MM.1S (cell line): Measurements from ENCODE around the gene VTA1.

Experiments
- DNase-seq: peaks from one replicate; pipeline ENCODE4 v3.0.0-alpha.2; 2015
- H2AFZ ChIP-seq: fragments of 300-600 bp; sonication (generic); 2 replicates; pipeline ENCODE4 v1.6.0; 2016; ENCODE audit warnings: antibody characterized with exemption, low read length
- H3F3A ChIP-seq: fragments of 300-600 bp; sonication (generic); 2 replicates; pipeline ENCODE4 v1.6.1; 2016; ENCODE audit warnings: mild to moderate bottlenecking, antibody characterized with exemption, low read length, moderate library complexity, mixed read lengths; ENCODE audit not compliant: insufficient read depth
- H3K27ac ChIP-seq: fragments of 300-600 bp; sonication (generic); 2 replicates; pipeline ENCODE4 v1.5.1; 2016; ENCODE audit warnings: mild to moderate bottlenecking, low read length
- H3K27me3 ChIP-seq: fragments of 300-600 bp; sonication (generic); replicated peaks from 2 replicates; pipeline ENCODE4 v1.6.0; 2016; ENCODE audit warnings: low read length; ENCODE audit not compliant: insufficient read depth
- H3K36me3 ChIP-seq: fragments of 300-600 bp; sonication (generic); replicated peaks from 2 replicates; pipeline ENCODE4 v1.6.1; 2016; ENCODE audit warnings: mild to moderate bottlenecking, low read length, mixed read lengths; ENCODE audit not compliant: insufficient read depth
- H3K4me1 ChIP-seq: fragments of 300-600 bp; sonication (generic); 2 replicates; pipeline ENCODE4 v1.6.1; 2016; ENCODE audit warnings: low read length, mixed read lengths
- H3K4me2 ChIP-seq: fragments of 300-600 bp; sonication (generic); 2 replicates; pipeline ENCODE4 v1.6.0; 2016; ENCODE audit warnings: low read depth, low read length
- H3K4me3 ChIP-seq: fragments of 300-600 bp; sonication (generic); 2 replicates; pipeline ENCODE4 v1.5.1; 2016; ENCODE audit warnings: low read length, mixed read lengths
- H3K79me2 ChIP-seq: fragments of 300-600 bp; sonication (generic); 2 replicates; pipeline ENCODE4 v1.6.1; 2016; ENCODE audit warnings: mixed run types, low read length, mixed read lengths
- H3K9ac ChIP-seq: fragments of 300-600 bp; sonication (generic); 2 replicates; pipeline ENCODE4 v1.6.1; 2016; ENCODE audit warnings: low read length, mixed read lengths
- H3K9me2 ChIP-seq: fragments of 300-600 bp; sonication (generic); replicated peaks from 2 replicates; pipeline ENCODE4 v1.6.1; 2016; ENCODE audit warnings: mild to moderate bottlenecking, low read length, mixed read lengths; ENCODE audit not compliant: insufficient read depth
- H3K9me3 ChIP-seq: fragments of 300-600 bp; sonication (generic); replicated peaks from 2 replicates; pipeline ENCODE4 v1.6.1; 2016; ENCODE audit warnings: mild to moderate bottlenecking, low read length, mixed read lengths; ENCODE audit not compliant: insufficient read depth
- H4K20me1 ChIP-seq: fragments of 300-600 bp; sonication (generic); 2 replicates; pipeline ENCODE4 v1.6.1; 2016; ENCODE audit warnings: mild to moderate bottlenecking, low read length, moderate library complexity, mixed read lengths; ENCODE audit not compliant: insufficient read depth
- EZH2 ChIP-seq: fragments of 300-600 bp; sonication (generic); optimal IDR thresholded peaks from 2 replicates; pipeline ENCODE3; 2017; ENCODE audit warnings: low read depth, mild to moderate bottlenecking, antibody characterized with exemption, low read length, mixed read lengths
- EZH2phosphoT487 ChIP-seq: fragments of 300-600 bp; sonication (generic); IDR thresholded peaks from 2 replicates; pipeline ENCODE4 v1.6.1; 2018; ENCODE audit warnings: antibody characterized with exemption, low read length
- TF ChIP-seq, protein P1 (sequence below): fragments of 300-600 bp; sonication (generic); IDR thresholded peaks from 2 replicates; pipeline ENCODE4 v1.5.1; 2016; ENCODE audit warnings: antibody characterized with exemption, low read length, mixed read lengths

Gene VTA1

DNA sequence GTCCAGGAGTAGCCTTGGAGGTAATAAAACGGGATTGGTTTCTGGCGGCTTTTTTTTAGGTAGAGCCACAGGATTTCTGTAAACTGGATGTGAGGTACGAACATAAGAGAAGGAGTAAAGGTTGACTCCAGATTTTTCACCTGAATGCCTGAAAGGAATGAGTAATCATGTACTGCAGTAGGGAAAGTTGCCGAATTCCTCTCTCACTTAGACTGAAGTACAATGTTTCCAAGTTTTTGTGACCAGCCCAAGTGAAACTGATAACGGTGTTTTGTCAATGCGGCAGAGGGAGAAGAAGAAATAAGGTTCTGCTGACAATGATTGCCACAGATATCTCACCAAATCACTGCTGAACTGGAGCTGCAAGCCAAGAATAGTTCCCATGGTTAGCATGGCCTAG, 75.0 kb downstream of the VTA1 start:
- Histone ChIP-seq H3F3A (no peaks in the 10 kb centered on the region), H3K4me1 (no peaks in the 10 kb centered on the region), H4K20me1 (no peaks in the 10 kb centered on the region), H3K9me3 (no peaks in the 10 kb centered on the region), H3K9me2 (no peaks in the 10 kb centered on the region), H3K4me3 (no peak overlapping the region), H3K27ac (no peak overlapping the region), H3K79me2 (no peaks in the 10 kb centered on the region), H3K4me2 (no peak overlapping the region), H3K9ac (no peak overlapping the region), H3K36me3 (no peaks in the 10 kb centered on the region), H2AFZ (no peak overlapping the region), H3K27me3 (no peaks in the 10 kb centered on the region)
- TF ChIP-seq, protein P1, sequence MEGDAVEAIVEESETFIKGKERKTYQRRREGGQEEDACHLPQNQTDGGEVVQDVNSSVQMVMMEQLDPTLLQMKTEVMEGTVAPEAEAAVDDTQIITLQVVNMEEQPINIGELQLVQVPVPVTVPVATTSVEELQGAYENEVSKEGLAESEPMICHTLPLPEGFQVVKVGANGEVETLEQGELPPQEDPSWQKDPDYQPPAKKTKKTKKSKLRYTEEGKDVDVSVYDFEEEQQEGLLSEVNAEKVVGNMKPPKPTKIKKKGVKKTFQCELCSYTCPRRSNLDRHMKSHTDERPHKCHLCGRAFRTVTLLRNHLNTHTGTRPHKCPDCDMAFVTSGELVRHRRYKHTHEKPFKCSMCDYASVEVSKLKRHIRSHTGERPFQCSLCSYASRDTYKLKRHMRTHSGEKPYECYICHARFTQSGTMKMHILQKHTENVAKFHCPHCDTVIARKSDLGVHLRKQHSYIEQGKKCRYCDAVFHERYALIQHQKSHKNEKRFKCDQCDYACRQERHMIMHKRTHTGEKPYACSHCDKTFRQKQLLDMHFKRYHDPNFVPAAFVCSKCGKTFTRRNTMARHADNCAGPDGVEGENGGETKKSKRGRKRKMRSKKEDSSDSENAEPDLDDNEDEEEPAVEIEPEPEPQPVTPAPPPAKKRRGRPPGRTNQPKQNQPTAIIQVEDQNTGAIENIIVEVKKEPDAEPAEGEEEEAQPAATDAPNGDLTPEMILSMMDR = no peak
- TF ChIP-seq EZH2phosphoT487 (no peak), EZH2 (no peak)
- DNase-seq = no peak

GRCh38 chr6:142223938-142224337, 76.9 kb downstream of the VTA1 start:
- TF ChIP-seq EZH2 = no peak
- no peak for TF ChIP-seq EZH2phosphoT487
- TF ChIP-seq, protein P1 = no peak
- Histone ChIP-seq H3K79me2 (no peaks in the 10 kb centered on the region), H3K36me3 (no peaks in the 10 kb centered on the region), H3K9me3 (no peaks in the 10 kb centered on the region), H3K27me3 (no peaks in the 10 kb centered on the region), H3K9me2 (no peaks in the 10 kb centered on the region), H3K9ac (no peak overlapping the region), H4K20me1 (no peaks in the 10 kb centered on the region), H3K27ac (no peak overlapping the region), H3F3A (no peaks in the 10 kb centered on the region), H3K4me2 (no peak overlapping the region), H2AFZ (no peak overlapping the region), H3K4me3 (no peak overlapping the region), H3K4me1 (no peaks in the 10 kb centered on the region)
- DNase-seq = no peak

GRCh38 chr6:142225115-142225514, 78.1 kb downstream of the VTA1 start:
- Histone ChIP-seq H3K27me3 (no peaks in the 10 kb centered on the region), H4K20me1 (no peaks in the 10 kb centered on the region), H3K9ac (no peak overlapping the region), H3K9me3 (no peaks in the 10 kb centered on the region), H3K79me2 (no peaks in the 10 kb centered on the region), H3K4me3 (no peak overlapping the region), H3K4me2 (no peak overlapping the region), H3K27ac (no peak overlapping the region), H3K9me2 (no peaks in the 10 kb centered on the region), H3K4me1 (no peaks in the 10 kb centered on the region), H3K36me3 (no peaks in the 10 kb centered on the region), H2AFZ (no peak overlapping the region), H3F3A (no peaks in the 10 kb centered on the region)
- no peak for DNase-seq
- no peak for TF ChIP-seq EZH2
- TF ChIP-seq, protein P1 = no peak
- no peak for TF ChIP-seq EZH2phosphoT487
